ENCODE measurements around the gene PPM1E. TPM values are rescaled to one million over a fixed set of nuclear protein-coding genes. Genes with fewer than 3 reads are reported as not detected.

Gene PPM1E
- total and polyA plus RNA-seq, 2 of the 4 experiments (the other 2 are of a cell fraction) = under 0.01 to 0.05 TPM

- no peak for ATAC-seq (ENCODE audit: low read depth)
- H3K56ac ChIP-seq (ENCODE audit: extremely low read depth, insufficient read depth, low read length) = no peak overlapping the region
- H3K79me1 ChIP-seq (ENCODE audit: low read depth in 1 of 2, low read length in 2 of 2) = no peaks in the 10 kb centered on the region
- H3K9me1 ChIP-seq (ENCODE audit: insufficient read depth, low read length) = no peaks in the 10 kb centered on the region
- no peak overlapping the region for H3K14ac ChIP-seq (replicated peaks; ENCODE audit: low read depth, low read length)
- WGBS, 2 experiments (ENCODE audit: extremely low coverage in 2 of 2, insufficient read length in 1 of 2) = no CpG with 5 or more reads among the region's 10 CpGs
- CTCF ChIA-PET = interaction anchor here (0.6 kb wide), 1 partner anchor 39 kb away, joined by 3 read pairs; no protein-coding TSS in a partner anchor
- no peaks in the 10 kb centered on the region for H3K4me1 ChIP-seq (ENCODE audit: control insufficient read depth, insufficient read depth, low read length)
- no peak overlapping the region for H3K4ac ChIP-seq (ENCODE audit: low read depth, low read length)
- no peaks in the 10 kb centered on the region for H3K9me3 ChIP-seq (ENCODE audit: control insufficient read depth, insufficient read depth, low read length)
- no peak overlapping the region for H2AK5ac ChIP-seq (ENCODE audit: low read depth, low read length)
- H4K91ac ChIP-seq (ENCODE audit: insufficient read depth, low read depth, low read length) = no peak overlapping the region
- POLR2A ChIA-PET (ENCODE audit: unreplicated experiment) = no interaction called here
- H3K27ac ChIP-seq (ENCODE audit: insufficient read depth, low read length) = no peak overlapping the region
- no peaks in the 10 kb centered on the region for H3K36me3 ChIP-seq (ENCODE audit: control insufficient read depth, insufficient read depth, low read length)
- H3K4me3 ChIP-seq (ENCODE audit: insufficient read depth, low read depth, low read length) = no peak overlapping the region
- H3K23ac ChIP-seq (ENCODE audit: low read depth, low read length) = no peak overlapping the region
- TF ChIP-seq MAZ (IDR thresholded peaks at IDR 0.05; ENCODE audit: borderline replicate concordance, low read depth, low read length) (no peak), ELK1 (IDR thresholded peaks at IDR 0.05; ENCODE audit: borderline replicate concordance, low read depth, low read length) (no peak), SMC3 (IDR thresholded peaks at IDR 0.05; ENCODE audit: low read depth, low read length) (no peak), MAFK (IDR thresholded peaks at IDR 0.05; ENCODE audit: low read depth, low read length) (no peak), RFX5 (IDR thresholded peaks at IDR 0.05; ENCODE audit: low read depth, low read length) (no peak), USF2 (IDR thresholded peaks at IDR 0.05; ENCODE audit: low read depth, low read length) (no peak), FOS (IDR thresholded peaks at IDR 0.05; ENCODE audit: low read depth, low read length) (no peak), NFE2L2 (IDR thresholded peaks at IDR 0.05; ENCODE audit: low read depth, low read length) (no peak)
- no peak overlapping the region for H2BK15ac ChIP-seq (ENCODE audit: low read depth, low read length)
- no peaks in the 10 kb centered on the region for H4K20me1 ChIP-seq (ENCODE audit: insufficient read depth, low read length)
- no peaks in the 10 kb centered on the region for H3K27me3 ChIP-seq (ENCODE audit: control insufficient read depth, insufficient read depth, low read length)
- no peak overlapping the region for H3K4me2 ChIP-seq (ENCODE audit: low read depth, low read length)
- no peak overlapping the region for H2AK9ac ChIP-seq (replicated peaks; ENCODE audit: low read depth, low read length, poor library complexity)
- H4K8ac ChIP-seq (ENCODE audit: low read depth in 2 of 2, low read length in 2 of 2) = no peak overlapping the region
- H2BK20ac ChIP-seq (ENCODE audit: low read depth, low read length) = no peak overlapping the region
- no TSS peak for BruUV-seq (replicated peaks)
- no peak overlapping the region for H2BK5ac ChIP-seq (ENCODE audit: low read depth, low read length, poor library complexity, severe bottlenecking)
- no peak overlapping the region for H3K9ac ChIP-seq (ENCODE audit: low read depth, low read length)
- no peak for DNase-seq
- H4K5ac ChIP-seq (ENCODE audit: low read depth, low read length) = no peak overlapping the region
- H3K18ac ChIP-seq (ENCODE audit: low read depth, low read length) = no peak overlapping the region
- H2BK120ac ChIP-seq (ENCODE audit: low read depth, low read length) = no peak overlapping the region
- dilution Hi-C loops (cut with HindIII; ENCODE audit: low sequenced_read_pairs, unreplicated experiment) = no loop called here
- H2AFZ ChIP-seq (replicated peaks; ENCODE audit: low read length, poor library complexity) = no peak overlapping the region
- in situ Hi-C loops (cut with MboI; ENCODE audit: low sequenced_read_pairs) = no loop called here
- intact Hi-C loops (cut with micrococcal nuclease) = no loop called here
Measured at GRCh38 chr17:58829172-58829637, 73.6 kb downstream of the PPM1E start.

All from IMR-90 (cell line).